Measurements from ENCODE around the gene DLK1.

DLK1 gene

GRCh38 chr14:100783630-100784370 lies 57.1 kb downstream of the DLK1 start:
- no peak for DNase-seq (ENCODE audit: low read depth)
- TF ChIP-seq, protein P1, sequence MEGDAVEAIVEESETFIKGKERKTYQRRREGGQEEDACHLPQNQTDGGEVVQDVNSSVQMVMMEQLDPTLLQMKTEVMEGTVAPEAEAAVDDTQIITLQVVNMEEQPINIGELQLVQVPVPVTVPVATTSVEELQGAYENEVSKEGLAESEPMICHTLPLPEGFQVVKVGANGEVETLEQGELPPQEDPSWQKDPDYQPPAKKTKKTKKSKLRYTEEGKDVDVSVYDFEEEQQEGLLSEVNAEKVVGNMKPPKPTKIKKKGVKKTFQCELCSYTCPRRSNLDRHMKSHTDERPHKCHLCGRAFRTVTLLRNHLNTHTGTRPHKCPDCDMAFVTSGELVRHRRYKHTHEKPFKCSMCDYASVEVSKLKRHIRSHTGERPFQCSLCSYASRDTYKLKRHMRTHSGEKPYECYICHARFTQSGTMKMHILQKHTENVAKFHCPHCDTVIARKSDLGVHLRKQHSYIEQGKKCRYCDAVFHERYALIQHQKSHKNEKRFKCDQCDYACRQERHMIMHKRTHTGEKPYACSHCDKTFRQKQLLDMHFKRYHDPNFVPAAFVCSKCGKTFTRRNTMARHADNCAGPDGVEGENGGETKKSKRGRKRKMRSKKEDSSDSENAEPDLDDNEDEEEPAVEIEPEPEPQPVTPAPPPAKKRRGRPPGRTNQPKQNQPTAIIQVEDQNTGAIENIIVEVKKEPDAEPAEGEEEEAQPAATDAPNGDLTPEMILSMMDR (IDR thresholded peaks at IDR 0.05; ENCODE audit: control insufficient read depth, extremely low read depth, insufficient read depth): no peak
- no peak overlapping the region for H3K4me3 ChIP-seq (ENCODE audit: low read depth, low read length)

- no peak overlapping the region for H3K4me3 ChIP-seq (ENCODE audit: low read depth, low read length)
- TF ChIP-seq, protein P1 (IDR thresholded peaks at IDR 0.05; ENCODE audit: control insufficient read depth, extremely low read depth, insufficient read depth): no peak
- DNase-seq (ENCODE audit: low read depth): no peak
Observed at GRCh38 chr14:100784523-100785337, 58.0 kb downstream of the DLK1 start.

- no peak overlapping the region for H3K4me3 ChIP-seq (ENCODE audit: low read depth, low read length)
- TF ChIP-seq, protein P1 (IDR thresholded peaks at IDR 0.05; ENCODE audit: control insufficient read depth, extremely low read depth, insufficient read depth): no peak
- no peak for DNase-seq (ENCODE audit: low read depth)
Observed at GRCh38 chr14:100785338-100785615, 58.6 kb downstream of the DLK1 start.

GRCh38 chr14:100785626-100786025 lies 58.9 kb downstream of the DLK1 start:
- no peak for DNase-seq (ENCODE audit: low read depth)
- TF ChIP-seq, protein P1 (IDR thresholded peaks at IDR 0.05; ENCODE audit: control insufficient read depth, extremely low read depth, insufficient read depth): no peak
- H3K4me3 ChIP-seq (ENCODE audit: low read depth, low read length): no peak overlapping the region

DNA sequence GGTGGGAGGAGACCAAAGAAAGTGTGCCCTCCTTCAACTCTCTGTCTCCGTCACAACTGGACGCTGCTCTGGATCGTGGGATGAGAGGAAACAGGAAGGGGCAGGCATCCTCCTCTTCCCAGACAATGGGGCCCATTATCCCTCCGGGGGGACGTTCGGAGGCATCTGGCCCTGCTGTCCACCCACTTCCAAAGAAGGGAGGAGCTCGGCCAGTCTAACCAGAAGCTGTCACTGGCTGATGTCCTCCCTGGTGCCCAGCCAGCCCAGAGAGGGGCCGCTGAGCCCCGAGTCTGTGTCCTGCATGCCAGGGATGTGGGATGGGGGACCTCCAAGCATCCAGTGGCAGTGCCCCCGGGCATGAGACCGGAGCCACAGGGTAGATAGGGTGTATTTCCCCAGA lies 59.4 kb downstream of the DLK1 start:
- no peak for DNase-seq (ENCODE audit: low read depth)
- no peak overlapping the region for H3K4me3 ChIP-seq (ENCODE audit: low read depth, low read length)
- TF ChIP-seq, protein P1 (IDR thresholded peaks at IDR 0.05; ENCODE audit: control insufficient read depth, extremely low read depth, insufficient read depth): no peak

DNA sequence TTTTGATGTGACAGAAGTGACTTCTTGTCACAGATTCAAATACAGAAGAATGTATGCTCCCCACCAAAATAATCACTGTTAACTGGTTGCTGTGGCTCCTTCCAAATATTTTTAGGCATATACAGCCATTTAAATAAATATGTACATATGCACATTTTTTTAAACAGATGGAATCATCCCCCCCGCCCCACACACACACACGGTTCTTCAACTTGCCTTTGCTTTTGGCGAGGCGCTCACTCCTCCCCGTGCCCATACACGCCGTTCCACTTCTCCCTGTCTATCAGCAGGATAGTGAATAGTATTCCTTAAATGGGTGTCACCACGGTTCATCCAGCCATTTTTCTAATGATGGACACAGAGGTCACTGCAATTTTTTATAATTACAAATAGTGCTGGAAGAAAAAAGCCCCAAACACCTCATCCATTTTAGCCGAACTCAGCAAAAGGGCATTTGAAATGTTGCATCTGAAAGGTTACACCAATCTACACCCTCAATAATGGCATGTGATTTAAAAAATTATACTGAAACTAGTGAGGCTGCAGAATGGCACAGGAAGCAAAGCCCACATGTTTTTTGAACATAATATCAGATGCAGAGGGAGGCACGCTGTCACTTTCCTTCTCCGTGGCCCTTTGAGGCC lies 60.0 kb downstream of the DLK1 start:
- TF ChIP-seq, protein P1 (IDR thresholded peaks at IDR 0.05; ENCODE audit: control insufficient read depth, extremely low read depth, insufficient read depth): no peak
- no peak overlapping the region for H3K4me3 ChIP-seq (ENCODE audit: low read depth, low read length)
- no peak for DNase-seq (ENCODE audit: low read depth)

Data from LNCaP clone FGC (cell line).